Measurements from ENCODE around the gene MBD3L2.
"Not testable (repeated sequence)": the region's sequence is repeated elsewhere in the genome, so short reads cannot be mapped to it uniquely, and the experiment has no call there.

Gene MBD3L2

GRCh38 chr19:7059977-7060376, 10.9 kb downstream of the MBD3L2 start:
- DNase-seq (ENCODE audit: low read depth in 4 of 4, low spot score in 1 of 4): not testable (repeated sequence)

- no peak for DNase-seq (ENCODE audit: low read depth in 4 of 4, low spot score in 1 of 4)
Observed at GRCh38 chr19:7063339-7063738, 14.2 kb downstream of the MBD3L2 start.

- DNase-seq (ENCODE audit: low read depth in 4 of 4, low spot score in 1 of 4): no peak
Observed at GRCh38 chr19:7063764-7064418, 14.8 kb downstream of the MBD3L2 start.

- not testable (repeated sequence) for DNase-seq (ENCODE audit: low read depth in 4 of 4, low spot score in 1 of 4)
Observed at GRCh38 chr19:7067122-7067521, 18.0 kb downstream of the MBD3L2 start.

GRCh38 chr19:7067716-7068115, 18.6 kb downstream of the MBD3L2 start:
- DNase-seq (ENCODE audit: low read depth in 4 of 4, low spot score in 1 of 4): no peak

- no peak for DNase-seq (ENCODE audit: low read depth in 4 of 4, low spot score in 1 of 4)
Observed at GRCh38 chr19:7068599-7068998, 19.5 kb downstream of the MBD3L2 start.

GRCh38 chr19:7069042-7069903, 20.2 kb downstream of the MBD3L2 start, which contains the start of gene ZNF557:
Gene ZNF557, plus strand, starts transcription at chr19:7069703. Its CDS starts 5,372 bp downstream, at chr19:7075075.
- DNase-seq (ENCODE audit: low read depth in 4 of 4, low spot score in 1 of 4): peak; percentile 91 to 99 (median 98)

GRCh38 chr19:7069904-7070226, 20.7 kb downstream of the MBD3L2 start:
- no peak for DNase-seq (ENCODE audit: low read depth in 4 of 4, low spot score in 1 of 4)

GRCh38 chr19:7072541-7072940, 23.4 kb downstream of the MBD3L2 start:
- DNase-seq (ENCODE audit: low read depth in 4 of 4, low spot score in 1 of 4): no peak

GRCh38 chr19:7074705-7075282, 25.7 kb downstream of the MBD3L2 start:
- no peak for DNase-seq (ENCODE audit: low read depth in 4 of 4, low spot score in 1 of 4)

- DNase-seq (ENCODE audit: low read depth in 4 of 4, low spot score in 1 of 4): no peak
Observed at GRCh38 chr19:7076151-7076550, 27.0 kb downstream of the MBD3L2 start.

- DNase-seq (ENCODE audit: low read depth in 4 of 4, low spot score in 1 of 4): no peak
Observed at GRCh38 chr19:7078008-7078407, 28.9 kb downstream of the MBD3L2 start.

GRCh38 chr19:7083076-7083956, 34.2 kb downstream of the MBD3L2 start:
- DNase-seq (ENCODE audit: low read depth in 4 of 4, low spot score in 1 of 4): no peak

GRCh38 chr19:7088999-7089398, 39.9 kb downstream of the MBD3L2 start:
- no peak for DNase-seq (ENCODE audit: low read depth in 4 of 4, low spot score in 1 of 4)

GRCh38 chr19:7098096-7098495, 49.0 kb downstream of the MBD3L2 start:
- no peak for DNase-seq (ENCODE audit: low read depth in 4 of 4, low spot score in 1 of 4)

- DNase-seq (ENCODE audit: low read depth in 4 of 4, low spot score in 1 of 4): peak; percentile 63 to 85 (median 83)
Observed at GRCh38 chr19:7098701-7099596, 49.8 kb downstream of the MBD3L2 start.

GRCh38 chr19:7099597-7099921, 50.4 kb downstream of the MBD3L2 start:
- DNase-seq (ENCODE audit: low read depth in 4 of 4, low spot score in 1 of 4): peak in 3 of 4 experiments; percentile 53 to 75 (median 69)
